Activated CD4-positive, alpha-beta T cell treated with anti-CD3 and anti-CD28 coated beads, Interleukin-10, Interleukin-2, amounts not matched to agents 100 ng/mL and 50 ng/mL, durations not matched to agents 16 hours and 8 hours (primary cell): Measurements from ENCODE around the gene EFR3B.

Experiments used
- DNase-seq: peaks from one replicate; pipeline ENCODE4 v3.0.0-alpha.2; 2020

EFR3B gene

GRCh38 chr2:25073914-25074313 lies 32.0 kb downstream of the EFR3B start:
- DNase-seq: no peak

- DNase-seq: no peak
Measured at GRCh38 chr2:25074826-25075225, 33.0 kb downstream of the EFR3B start.

GRCh38 chr2:25076749-25077148 lies 34.9 kb downstream of the EFR3B start:
- no peak for DNase-seq

- DNase-seq: no peak
Measured at GRCh38 chr2:25077789-25078169, 35.9 kb downstream of the EFR3B start.

GRCh38 chr2:25078170-25079049 lies 36.5 kb downstream of the EFR3B start:
- DNase-seq: no peak

- DNase-seq: no peak
Measured at GRCh38 chr2:25079050-25079635, 37.3 kb downstream of the EFR3B start.

- DNase-seq: no peak
Measured at GRCh38 chr2:25081237-25081790, 39.4 kb downstream of the EFR3B start.

- no peak for DNase-seq
Measured at GRCh38 chr2:25082002-25082622, 40.2 kb downstream of the EFR3B start.

- DNase-seq: no peak
Measured at GRCh38 chr2:25085761-25086560, 44.1 kb downstream of the EFR3B start.

GRCh38 chr2:25088817-25089516 lies 47.1 kb downstream of the EFR3B start:
- DNase-seq: no peak

- DNase-seq: no peak
Measured at GRCh38 chr2:25089605-25090315, 47.9 kb downstream of the EFR3B start.

- no peak for DNase-seq
Measured at GRCh38 chr2:25090801-25091200, 48.9 kb downstream of the EFR3B start.

- DNase-seq: no peak
Measured at GRCh38 chr2:25091265-25091664, 49.4 kb downstream of the EFR3B start.

GRCh38 chr2:25098056-25098455 lies 56.2 kb downstream of the EFR3B start:
- DNase-seq: no peak

GRCh38 chr2:25098670-25099486 lies 57.0 kb downstream of the EFR3B start:
- no peak for DNase-seq

- peak; percentile 59 for DNase-seq
Measured at GRCh38 chr2:25102352-25102751, 60.5 kb downstream of the EFR3B start.

- DNase-seq: no peak
Measured at GRCh38 chr2:25103287-25103871, 61.5 kb downstream of the EFR3B start.

GRCh38 chr2:25104736-25105135 lies 62.9 kb downstream of the EFR3B start:
- DNase-seq: no peak

- DNase-seq: no peak
Measured at GRCh38 chr2:25105336-25106085, 63.6 kb downstream of the EFR3B start.
